Measurements from ENCODE around the gene HARS1.
"Not testable (repeated sequence)": the region's sequence is repeated elsewhere in the genome, so short reads cannot be mapped to it uniquely, and the experiment has no call there.

Gene HARS1

DNA sequence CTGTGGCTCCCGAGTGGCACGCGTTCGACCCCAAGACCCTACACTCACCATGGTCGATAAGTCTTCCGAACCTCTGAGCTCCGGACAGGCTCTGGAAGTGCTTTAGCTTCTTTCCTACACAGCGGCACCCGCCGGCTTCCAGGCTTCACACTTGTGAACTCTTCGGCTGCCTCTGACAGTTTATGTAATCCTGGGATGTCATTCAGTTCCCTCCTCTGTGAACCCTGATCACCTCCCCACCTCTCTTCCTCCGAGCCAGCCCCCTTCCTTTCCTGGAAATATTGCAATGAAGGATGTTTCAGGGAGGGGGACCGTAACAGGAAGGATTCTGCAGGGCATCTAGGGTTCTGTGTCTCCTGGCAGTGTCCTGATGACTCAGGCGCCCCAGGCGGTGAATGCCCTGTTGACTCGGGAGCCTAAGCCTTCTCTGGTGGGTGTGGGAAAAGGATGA, 58.1 kb downstream of the HARS1 start, which contains the start of gene CD14:
Gene CD14, minus strand, starts transcription at position 155 of the 451 bp plus-strand sequence. Its CDS starts 104 bp downstream, at position 51.
- peak; percentile 12 for DNase-seq (ENCODE audit: low spot score)

DNA sequence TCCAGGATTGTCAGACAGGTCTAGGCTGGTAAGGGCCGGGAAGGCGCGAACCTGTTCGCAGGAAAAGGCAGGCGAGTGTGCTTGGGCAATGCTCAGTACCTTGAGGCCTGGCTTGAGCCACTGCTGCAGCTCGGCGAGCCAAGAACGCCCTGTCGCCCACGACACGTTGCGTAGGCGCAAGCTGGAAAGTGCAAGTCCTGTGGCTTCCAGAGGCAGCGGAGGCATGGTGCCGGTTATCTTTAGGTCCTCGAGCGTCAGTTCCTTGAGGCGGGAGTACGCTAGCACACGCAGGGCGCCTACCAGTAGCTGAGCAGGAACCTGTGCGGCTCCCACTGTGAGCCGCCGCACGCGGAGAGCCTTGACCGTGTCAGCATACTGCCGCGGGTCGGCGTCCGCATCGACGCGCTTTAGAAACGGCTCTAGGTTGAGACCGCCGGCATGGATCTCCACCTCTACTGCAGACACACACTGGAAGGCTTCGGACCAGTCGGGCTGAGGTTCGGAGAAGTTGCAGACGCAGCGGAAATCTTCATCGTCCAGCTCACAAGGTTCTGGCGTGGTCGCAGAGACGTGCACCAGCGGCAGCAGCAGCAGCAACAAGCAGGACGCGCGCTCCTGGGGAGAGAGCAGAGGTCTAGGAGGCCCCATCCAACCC, 58.7 kb downstream of the HARS1 start:
- peak; percentile 46 for DNase-seq (ENCODE audit: low spot score)

DNA sequence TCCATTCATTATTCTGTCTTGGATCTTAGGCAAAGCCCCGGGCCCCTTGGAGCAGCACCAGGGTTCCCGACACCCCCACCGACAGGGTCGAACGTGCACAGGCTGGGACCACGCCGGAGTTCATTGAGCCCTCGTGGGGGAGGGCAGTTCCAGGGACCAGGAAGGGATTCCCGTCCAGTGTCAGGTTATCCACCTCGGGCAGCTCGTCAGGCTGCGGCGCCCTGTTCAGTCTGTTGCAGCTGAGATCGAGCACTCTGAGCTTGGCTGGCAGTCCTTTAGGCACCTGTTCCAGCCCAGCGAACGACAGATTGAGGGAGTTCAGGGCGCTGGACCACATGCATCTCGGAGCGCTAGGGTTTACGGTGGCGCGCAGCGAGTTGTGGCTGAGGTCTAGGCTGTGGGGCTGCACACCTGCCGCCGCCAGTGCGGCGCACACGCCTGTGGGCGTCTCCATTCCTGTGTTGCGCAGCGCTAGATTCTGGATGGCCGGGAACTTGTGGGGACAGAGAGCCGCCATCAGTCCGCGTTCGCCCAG, 59.3 kb downstream of the HARS1 start:
- DNase-seq (ENCODE audit: low spot score): peak; percentile 37

DNA sequence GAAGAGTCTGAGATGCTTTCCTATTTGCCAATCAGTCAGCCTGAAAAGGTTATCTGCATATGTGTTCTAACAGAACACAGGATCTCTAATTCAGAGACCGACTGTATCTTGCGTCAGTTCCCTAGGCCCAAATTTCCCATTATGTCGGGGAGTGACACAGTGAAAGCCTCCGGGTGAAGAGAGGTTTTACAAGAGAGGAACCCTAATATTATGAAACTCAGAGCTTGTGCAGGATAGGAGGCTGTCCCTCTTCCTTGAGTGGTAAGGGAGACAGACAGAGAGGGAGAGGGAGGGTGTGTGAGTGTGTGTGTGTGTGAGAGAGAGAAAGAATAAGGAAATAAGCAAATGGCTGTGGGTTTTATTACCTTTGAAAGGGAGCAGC, 60.1 kb downstream of the HARS1 start:
- DNase-seq (ENCODE audit: low spot score): no peak

DNA sequence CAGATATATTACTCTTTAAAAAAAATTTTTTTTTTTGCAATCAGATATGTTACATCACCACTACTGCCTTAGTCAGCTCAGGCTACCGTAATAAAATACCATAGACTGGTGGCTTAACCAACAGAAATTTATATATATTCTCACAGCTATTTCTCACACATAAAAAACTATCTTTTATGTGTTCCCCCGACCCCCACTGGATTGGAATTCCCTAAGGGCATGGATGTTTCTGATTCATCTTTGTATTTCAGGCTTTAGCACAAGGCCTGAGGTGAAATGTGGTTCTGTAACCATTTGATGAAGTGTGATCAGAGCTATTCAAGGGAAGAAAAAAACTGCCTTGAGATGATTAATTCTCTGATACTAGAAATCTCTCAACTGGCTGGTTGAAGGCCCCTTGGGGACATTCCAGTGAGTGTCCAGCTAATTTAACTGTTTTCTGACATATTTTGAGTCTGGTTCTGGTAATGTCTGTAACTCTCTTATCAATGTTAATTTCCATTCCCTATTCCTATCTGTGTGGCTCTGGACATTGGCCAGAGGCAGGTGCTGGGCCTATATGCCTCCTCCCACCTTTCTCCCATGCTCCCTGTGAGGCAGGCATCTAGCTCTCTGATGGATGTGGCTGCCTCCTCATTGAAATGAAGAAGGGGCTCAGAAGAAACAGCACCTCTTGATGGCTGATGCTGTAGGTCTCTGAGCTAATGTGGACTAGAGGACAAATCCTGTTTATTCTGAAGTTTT, 60.7 kb downstream of the HARS1 start:
- DNase-seq (ENCODE audit: low spot score): no peak

DNA sequence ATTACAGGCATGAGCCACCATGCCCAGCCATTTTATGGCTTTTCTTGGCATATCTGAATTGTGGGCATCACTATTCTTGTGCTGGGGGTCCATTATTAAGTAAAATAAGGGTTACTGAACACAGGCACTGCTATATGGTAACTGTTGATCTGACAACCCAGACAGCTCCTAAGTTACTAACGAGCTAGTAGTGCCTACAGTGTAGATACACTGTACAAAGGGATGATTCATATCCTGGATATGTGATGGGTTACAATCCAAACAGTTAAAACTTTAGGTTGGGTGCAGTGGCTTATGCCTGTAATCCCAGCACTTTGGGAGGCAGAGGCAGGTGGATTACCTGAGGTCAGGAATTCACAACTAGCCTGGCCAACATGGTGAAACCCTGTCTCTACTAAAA, 62.5 kb downstream of the HARS1 start:
- DNase-seq (ENCODE audit: low spot score): no peak

DNA sequence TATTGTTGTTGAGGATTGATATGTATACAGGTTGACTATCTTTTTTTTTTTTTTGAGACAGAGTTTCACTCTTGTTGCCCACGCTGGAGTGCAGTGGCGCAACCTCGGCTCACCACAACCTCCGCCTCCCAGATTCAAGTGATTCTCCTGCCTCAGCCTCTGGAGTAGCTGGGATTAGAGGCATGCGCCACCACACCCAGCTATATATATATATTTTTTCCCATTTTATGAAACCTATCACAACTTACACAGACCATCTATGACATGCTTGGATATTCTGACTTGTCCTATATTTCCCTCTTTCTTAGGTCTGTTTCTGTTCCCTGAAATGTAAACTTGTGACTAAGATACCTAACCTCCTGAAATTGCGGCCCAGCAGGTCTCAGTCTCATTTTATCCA, 63.2 kb downstream of the HARS1 start:
- no peak for DNase-seq (ENCODE audit: low spot score)

DNA sequence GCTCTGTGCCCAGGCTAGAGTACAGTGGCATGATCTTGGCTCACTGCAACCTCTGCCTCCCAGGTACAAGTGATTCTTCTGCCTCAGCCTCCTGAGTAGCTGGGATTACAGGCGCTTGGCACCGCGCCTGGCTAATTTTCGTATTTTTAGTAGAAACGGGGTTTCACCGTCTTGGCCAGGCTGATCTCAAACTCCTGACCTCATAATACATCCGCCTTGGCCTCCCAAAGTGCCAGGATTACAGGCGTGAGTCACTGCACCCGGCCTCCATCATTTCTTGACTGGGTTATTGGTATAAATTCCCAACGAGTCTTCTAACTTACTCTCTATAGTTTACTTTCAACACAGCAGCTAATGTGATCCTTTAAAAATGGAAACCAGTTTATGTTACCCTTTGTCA, 66.3 kb downstream of the HARS1 start:
- not testable (repeated sequence) for DNase-seq (ENCODE audit: low spot score)
